ENCODE results near the gene PTPN7. TPM values are rescaled to one million over a fixed set of nuclear protein-coding genes. Genes with fewer than 3 reads are reported as not detected.

The PTPN7 gene
- total RNA-seq (2021) (not detected in 2 replicates), Bru-seq, nascent RNA (percentile 5 among the genes with signal in this experiment), BruChase-seq, experiment 1, labeled RNA remaining after a 2-hour chase (not detected), BruChase-seq, experiment 2, labeled RNA remaining after a 6-hour chase (not detected)
- long read RNA-seq, partial matches to known transcripts = 0 of 3 reads
- long read RNA-seq, other reads (novel, unspliced or antisense) = 3 of 3 reads

GRCh38 chr1:202160377-202160940, at the start of gene PTPN7:
Gene PTPN7 (minus strand): TSS chr1:202160602. CDS start chr1:202159402, 1,200 bp downstream.
- Histone ChIP-seq H3K9me3 (ENCODE audit: insufficient read depth, low read depth) (no peaks in the 10 kb centered on the region), H3K4me3 (no peak within 1 kb of the TSS), H2AFZ (no peak within 1 kb of the TSS), H3K36me3 (ENCODE audit: low read depth) (no peaks in the 10 kb centered on the region), H3K27me3 (ENCODE audit: insufficient read depth, low read depth) (no peaks in the 10 kb centered on the region), H4K20me1 (ENCODE audit: insufficient read depth) (no peaks in the 10 kb centered on the region), H3K9me2 (ENCODE audit: insufficient read depth) (no peaks in the 10 kb centered on the region), H3K79me2 (ENCODE audit: low read depth) (no peaks in the 10 kb centered on the region), H3K4me2 (no peak within 1 kb of the TSS), H3F3A (ENCODE audit: insufficient read depth, low read depth) (peaks cover 5% of the 10 kb centered on the region), H3K4me1 (replicated peaks; ENCODE audit: insufficient read depth) (peaks cover 2% of the 10 kb centered on the region), H3K27ac (no peak within 1 kb of the TSS)
- BruUV-seq (replicated peaks) = no TSS peak
- TF ChIP-seq CTCF (conservative IDR thresholded peaks at IDR 0.05) = no peak
- TF ChIP-seq EZH2 (IDR thresholded peaks at IDR 0.05; ENCODE audit: low read depth) = no peak
- intact Hi-C loops (cut with micrococcal nuclease; ENCODE audit: unreplicated experiment) = no loop called here
- CTCF ChIA-PET = no interaction called here
- POLR2A ChIA-PET (ENCODE audit: unreplicated experiment) = no interaction called here
- DNase-seq = no peak

DNA sequence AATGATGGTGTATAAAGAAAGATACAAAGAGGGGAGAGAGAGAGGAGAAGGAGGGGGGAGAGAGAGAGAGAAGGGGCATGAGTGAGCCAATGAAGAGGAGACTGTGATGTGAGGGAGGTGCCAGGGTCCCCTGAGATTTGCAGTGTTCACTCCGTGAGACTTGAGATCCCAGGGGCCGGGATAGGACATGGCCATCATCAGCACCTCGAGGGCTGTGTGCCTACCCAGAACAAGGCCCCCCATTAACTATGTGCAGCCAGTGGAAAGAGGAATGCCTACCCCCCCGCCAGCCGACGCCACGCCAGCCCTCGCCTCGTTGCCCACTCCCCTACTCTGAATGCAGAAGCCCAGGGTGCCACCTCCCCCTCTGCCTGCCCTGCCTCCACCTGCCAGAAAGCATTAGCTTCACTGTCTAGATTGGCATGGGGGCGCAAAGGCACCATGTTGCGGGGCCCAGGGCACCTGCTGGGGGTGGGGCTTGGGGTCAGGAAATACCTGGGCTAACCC, 48.0 kb upstream of the PTPN7 start:
- no peak overlapping the region for H3K27ac ChIP-seq
- H3K79me2 ChIP-seq (ENCODE audit: low read depth) = no peaks in the 10 kb centered on the region
- H3K27me3 ChIP-seq (ENCODE audit: insufficient read depth, low read depth) = peaks cover 29% of the 10 kb centered on the region
- no peaks in the 10 kb centered on the region for H3K9me2 ChIP-seq (ENCODE audit: insufficient read depth)
- POLR2A ChIA-PET (ENCODE audit: unreplicated experiment) = no interaction called here
- H3K4me3 ChIP-seq = no peak overlapping the region
- no peaks in the 10 kb centered on the region for H3K36me3 ChIP-seq (ENCODE audit: low read depth)
- no peak overlapping the region for H3K4me2 ChIP-seq
- no peak for DNase-seq
- H3K9me3 ChIP-seq (ENCODE audit: insufficient read depth, low read depth) = no peaks in the 10 kb centered on the region
- no peaks in the 10 kb centered on the region for H3K4me1 ChIP-seq (replicated peaks; ENCODE audit: insufficient read depth)
- CTCF ChIA-PET = no interaction called here
- intact Hi-C loops (cut with micrococcal nuclease; ENCODE audit: unreplicated experiment) = no loop called here
- no peak for TF ChIP-seq EZH2 (IDR thresholded peaks at IDR 0.05; ENCODE audit: low read depth)
- no peak for TF ChIP-seq CTCF (conservative IDR thresholded peaks at IDR 0.05)
- no TSS peak for BruUV-seq (replicated peaks)
- H4K20me1 ChIP-seq (ENCODE audit: insufficient read depth) = no peaks in the 10 kb centered on the region
- peaks cover 12% of the 10 kb centered on the region for H3F3A ChIP-seq (ENCODE audit: insufficient read depth, low read depth)
- H2AFZ ChIP-seq = no peak overlapping the region

DNA sequence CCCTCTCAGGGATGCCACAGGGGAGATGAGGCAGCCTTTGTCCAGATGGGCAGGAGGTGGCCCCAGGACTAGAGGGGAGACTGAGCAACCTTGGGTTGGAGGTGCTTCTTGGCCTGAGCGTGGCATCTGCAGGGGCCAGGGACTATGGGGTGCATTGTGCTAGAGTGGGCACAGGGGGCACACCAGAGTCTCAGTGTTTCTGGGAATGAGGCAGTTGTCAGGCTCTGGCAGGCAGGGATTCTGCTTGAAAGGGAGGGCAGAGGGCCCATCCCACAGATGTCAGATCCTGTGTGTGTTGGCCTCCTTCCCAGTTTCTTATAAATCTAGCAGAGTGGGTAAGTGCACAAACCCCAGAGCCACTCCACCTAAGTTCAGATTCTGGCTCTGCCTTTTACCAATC, 46.9 kb upstream of the PTPN7 start:
- CTCF ChIA-PET = interaction anchor here (0.5 kb wide), 1 partner anchor 99 kb away, joined by 4 read pairs; no protein-coding TSS in a partner anchor
- Histone ChIP-seq H2AFZ (no peak overlapping the region), H3F3A (ENCODE audit: insufficient read depth, low read depth) (peaks cover 20% of the 10 kb centered on the region), H3K4me2 (no peak overlapping the region), H3K27ac (no peak overlapping the region), H3K4me1 (replicated peaks; ENCODE audit: insufficient read depth) (no peaks in the 10 kb centered on the region), H3K9me2 (ENCODE audit: insufficient read depth) (no peaks in the 10 kb centered on the region), H3K79me2 (ENCODE audit: low read depth) (no peaks in the 10 kb centered on the region), H3K9me3 (ENCODE audit: insufficient read depth, low read depth) (no peaks in the 10 kb centered on the region), H4K20me1 (ENCODE audit: insufficient read depth) (no peaks in the 10 kb centered on the region), H3K36me3 (ENCODE audit: low read depth) (no peaks in the 10 kb centered on the region), H3K27me3 (ENCODE audit: insufficient read depth, low read depth) (peaks cover 18% of the 10 kb centered on the region), H3K4me3 (no peak overlapping the region)
- POLR2A ChIA-PET (ENCODE audit: unreplicated experiment) = no interaction called here
- no peak for DNase-seq
- BruUV-seq (replicated peaks) = no TSS peak
- no peak; the same call in 1 of the 2 replicates for TF ChIP-seq CTCF (conservative IDR thresholded peaks at IDR 0.05)
- no peak for TF ChIP-seq EZH2 (IDR thresholded peaks at IDR 0.05; ENCODE audit: low read depth)
- intact Hi-C loops (cut with micrococcal nuclease; ENCODE audit: unreplicated experiment) = no loop called here
